Measurements from ENCODE around the gene CCKAR. TPM values are rescaled to one million over a fixed set of nuclear protein-coding genes. Genes with fewer than 3 reads are reported as not detected.

The CCKAR gene
- total and polyA plus RNA-seq, 2 donors: 0.26 TPM; not detected in 1

- Histone ChIP-seq H3K4me1 (ENCODE audit: insufficient read depth) (no peaks in the 10 kb centered on the region), H3K4me3 (ENCODE audit: low read depth, low read length) (no peak overlapping the region), H3K27ac (ENCODE audit: low read depth) (no peak overlapping the region), H3K36me3 (ENCODE audit: insufficient read depth) (peaks cover 4% of the 10 kb centered on the region)
- no peak for DNase-seq (ENCODE audit: extremely low spot score)
- 50% methylated on average over 2 of the region's 2 CpGs for WGBS
These were observed 56.1 kb downstream of the CCKAR start for GRCh38 chr4:26434030-26434639.

GRCh38 chr4:26433556-26433955 lies 56.7 kb downstream of the CCKAR start:
- Histone ChIP-seq H3K36me3 (ENCODE audit: insufficient read depth) (peaks cover 4% of the 10 kb centered on the region), H3K4me1 (ENCODE audit: insufficient read depth) (no peaks in the 10 kb centered on the region), H3K27ac (ENCODE audit: low read depth) (no peak overlapping the region), H3K4me3 (ENCODE audit: low read depth, low read length) (no peak overlapping the region)
- no peak for DNase-seq (ENCODE audit: extremely low spot score)
- 91% methylated on average over 1 of the region's 1 CpG for WGBS

- Histone ChIP-seq H3K36me3 (ENCODE audit: insufficient read depth) (peaks cover 4% of the 10 kb centered on the region), H3K4me1 (ENCODE audit: insufficient read depth) (no peaks in the 10 kb centered on the region), H3K4me3 (ENCODE audit: low read depth, low read length) (no peak overlapping the region), H3K27ac (ENCODE audit: low read depth) (no peak overlapping the region)
- 40% methylated on average over 5 of the region's 5 CpGs for WGBS
- DNase-seq (ENCODE audit: extremely low spot score): no peak
These were observed 57.9 kb downstream of the CCKAR start for GRCh38 chr4:26432419-26432818.

DNA sequence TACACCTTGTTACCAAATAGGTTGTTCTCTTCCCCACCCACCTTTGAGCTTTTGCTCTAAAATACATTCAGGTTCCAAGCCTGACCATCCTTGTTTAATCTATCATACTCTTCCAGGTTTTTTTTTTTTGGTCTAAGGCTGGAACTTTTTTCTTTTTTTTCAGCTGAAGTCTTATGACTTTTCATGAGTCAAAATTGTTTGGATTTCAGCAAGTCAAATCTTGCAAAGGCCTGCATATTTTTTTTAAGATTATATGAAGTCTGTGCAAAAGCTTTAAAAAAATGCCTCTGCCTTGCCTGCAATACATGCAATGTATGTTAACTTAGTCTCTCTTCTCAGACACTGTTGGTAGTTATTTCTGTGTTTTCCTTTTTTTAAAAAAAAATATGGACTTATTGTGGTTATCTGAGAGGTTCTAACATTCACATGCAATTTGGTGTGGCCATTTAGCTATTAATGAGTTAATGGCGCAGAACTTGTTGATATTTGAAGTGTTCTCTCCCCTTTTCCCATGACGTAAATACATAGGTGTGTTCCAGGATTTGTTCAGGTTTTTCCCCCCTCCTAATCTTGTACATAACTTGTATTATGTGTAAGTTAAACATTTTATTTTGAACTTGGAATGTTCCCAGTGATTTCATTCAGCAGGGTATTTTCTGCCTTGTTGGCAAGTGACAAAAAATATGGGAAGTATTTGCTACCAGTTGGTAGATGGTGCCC lies 58.7 kb downstream of the CCKAR start:
- peaks cover 4% of the 10 kb centered on the region for H3K36me3 ChIP-seq (ENCODE audit: insufficient read depth)
- H3K27ac ChIP-seq (ENCODE audit: low read depth): peak overlapping the region; percentile 10
- no peak for DNase-seq (ENCODE audit: extremely low spot score)
- H3K4me1 ChIP-seq (ENCODE audit: insufficient read depth): no peaks in the 10 kb centered on the region
- no peak overlapping the region for H3K4me3 ChIP-seq (ENCODE audit: low read depth, low read length)
- 76% methylated on average over 2 of the region's 2 CpGs for WGBS

Other genes with a start within 250 kb of the CCKAR start
- 185 TPM for gene RBPJ, start 169.5 kb downstream of the CCKAR start, total RNA-seq
- 39.5 TPM for gene RBPJ, start 169.5 kb downstream of the CCKAR start, polyA plus RNA-seq
- gene TBC1D19, start 93.6 kb upstream of the CCKAR start, total RNA-seq: 77.0 TPM
- gene TBC1D19, start 93.6 kb upstream of the CCKAR start, polyA plus RNA-seq: 7.2 TPM

Data from urinary bladder (tissue), 4 donors.